GM12878 (cell line): ENCODE data around the gene HASPIN. TPM values are rescaled to one million over a fixed set of nuclear protein-coding genes. Genes with fewer than 3 reads are reported as not detected.

Source experiments
- BCL11A ChIP-seq: IDR thresholded peaks from 2 replicates; pipeline ENCODE4 v1.6.1; 2011; ENCODE audit warnings: low read depth, low read length
- BMI1 ChIP-seq: fragments of 450-650 bp; IDR thresholded peaks from 2 replicates; pipeline ENCODE4 v1.6.1; 2016; ENCODE audit warnings: mild to moderate bottlenecking, moderate library complexity, borderline replicate concordance
- CEBPZ ChIP-seq: fragments of 150-350 bp; IDR thresholded peaks from 2 replicates; pipeline ENCODE4 v1.6.1; 2016; ENCODE audit warnings: low read depth, low read length
- CHD2 ChIP-seq: IDR thresholded peaks from 2 replicates; pipeline ENCODE4 v1.6.1; 2011; ENCODE audit warnings: low read depth, low read length, improper control_type of control experiment, borderline replicate concordance
- EP300 ChIP-seq, 2 experiments: fragments of 150-350 bp in 1 of 2; IDR thresholded peaks; 2 replicates each; pipeline ENCODE4 v1.6.1; 2011 to 2012; ENCODE audit warnings: low read depth in 2 of 2, low read length in 2 of 2, borderline replicate concordance in 1 of 2, improper control_type of control experiment in 1 of 2, inconsistent platforms in 1 of 2; ENCODE audit not compliant: control insufficient read depth in 1 of 2
- KDM1A ChIP-seq: fragments of 200-600 bp; sonication (generic); IDR thresholded peaks from 2 replicates; pipeline ENCODE4 v1.6.1; 2016; ENCODE audit warnings: borderline replicate concordance
- RCOR1 ChIP-seq: conservative IDR thresholded peaks from 2 replicates; pipeline ENCODE4 v1.6.1; 2012; ENCODE audit warnings: low read depth, low read length, improper control_type of control experiment
- RUNX3 ChIP-seq: IDR thresholded peaks from 2 replicates; pipeline ENCODE4 v1.6.1; 2012; ENCODE audit warnings: low read length, inconsistent platforms
- SRF ChIP-seq, 2 experiments: IDR thresholded peaks; 2 replicates each; pipeline ENCODE4 v1.6.1; 2011; ENCODE audit warnings: low read depth in 2 of 2, low read length in 2 of 2, mild to moderate bottlenecking in 1 of 2, moderate library complexity in 1 of 2
- STAT3 ChIP-seq: IDR thresholded peaks from 2 replicates; pipeline ENCODE4 v1.6.1; 2011; ENCODE audit warnings: low read depth, low read length, improper control_type of control experiment
- SUZ12 ChIP-seq: fragments of 200-600 bp; sonication (generic); IDR thresholded peaks from one replicate; pipeline ENCODE4 v1.6.1; 2018; ENCODE audit warnings: antibody characterized with exemption, mild to moderate bottlenecking; ENCODE audit not compliant: unreplicated experiment
- YBX1 ChIP-seq: fragments of 450-650 bp; IDR thresholded peaks from 2 replicates; pipeline ENCODE4 v1.6.1; 2016; ENCODE audit warnings: antibody characterized with exemption
- YY1 ChIP-seq: IDR thresholded peaks from 2 replicates; pipeline ENCODE4 v1.6.1; 2011; ENCODE audit warnings: low read depth, mild to moderate bottlenecking, low read length
- ZBTB40 ChIP-seq: fragments of 450-650 bp; IDR thresholded peaks from 2 replicates; pipeline ENCODE4 v1.6.1; 2016; ENCODE audit warnings: mild to moderate bottlenecking, moderate library complexity, borderline replicate concordance
- polyA plus RNA-seq, 11 experiments: library from polyadenylated mRNA; depleted of rRNA in 4 of 11; unstranded in 6 of 11; stranded (reverse) in 5 of 11; fragments of >200 nt; fragmentation: Nextera tagmentation in 4 of 11; fragmentation: Illumina TruSeq in 1 of 11; extraction: Ambion mirVana in 4 of 11; extraction: Trizol in 1 of 11; gene quantifications; 1 replicate in 1 of 11; 2 replicates in 10 of 11; pipeline versions ENCODE4 v1.2.1 to v1.2.3, GENCODE V29; 2011 to 2016; ENCODE audit warnings: inconsistent platforms in 2 of 11, missing spikeins in 2 of 11, low read depth in 1 of 11
- total RNA-seq, 4 experiments: library from RNA; depleted of rRNA in 3 of 4; stranded (reverse); fragments of >200 nt in 3 of 4; fragmentation: Illumina TruSeq in 1 of 4; extraction: Trizol in 1 of 4; gene quantifications; 2 replicates each; pipeline versions ENCODE4 v1.2.1 to v1.2.3, GENCODE V29; 2013 to 2021
- TF ChIP-seq, protein P1 (sequence below): fragments of 450-650 bp; formaldehyde crosslinking; IDR thresholded peaks from 2 replicates; pipeline ENCODE4 v1.4.0; 2022; ENCODE audit warnings: mild to moderate bottlenecking, moderate library complexity
- TF ChIP-seq, protein P2 (sequence below): IDR thresholded peaks from 2 replicates; pipeline ENCODE4 v1.6.1; 2011; ENCODE audit warnings: borderline replicate concordance, low read depth, mild to moderate bottlenecking, moderate library complexity, mixed read lengths, low read length; ENCODE audit not compliant: insufficient read depth; ENCODE audit errors: extremely low read length
- TF ChIP-seq, protein P3 (sequence below): fragments of 450-650 bp; IDR thresholded peaks from 2 replicates; pipeline ENCODE4 v1.6.1; 2017; ENCODE audit warnings: low read depth, mild to moderate bottlenecking, moderate library complexity

The HASPIN gene
- total and polyA plus RNA-seq, 10 of the 15 experiments (the other 5 are each of a cell fraction or from before 2014, with no cell fraction given), result 0.80 to 18.0 (median 10.1) TPM

GRCh38 chr17:3683054-3683511 lies 40.6 kb upstream of the HASPIN start (continued):
- TF ChIP-seq, protein P1, sequence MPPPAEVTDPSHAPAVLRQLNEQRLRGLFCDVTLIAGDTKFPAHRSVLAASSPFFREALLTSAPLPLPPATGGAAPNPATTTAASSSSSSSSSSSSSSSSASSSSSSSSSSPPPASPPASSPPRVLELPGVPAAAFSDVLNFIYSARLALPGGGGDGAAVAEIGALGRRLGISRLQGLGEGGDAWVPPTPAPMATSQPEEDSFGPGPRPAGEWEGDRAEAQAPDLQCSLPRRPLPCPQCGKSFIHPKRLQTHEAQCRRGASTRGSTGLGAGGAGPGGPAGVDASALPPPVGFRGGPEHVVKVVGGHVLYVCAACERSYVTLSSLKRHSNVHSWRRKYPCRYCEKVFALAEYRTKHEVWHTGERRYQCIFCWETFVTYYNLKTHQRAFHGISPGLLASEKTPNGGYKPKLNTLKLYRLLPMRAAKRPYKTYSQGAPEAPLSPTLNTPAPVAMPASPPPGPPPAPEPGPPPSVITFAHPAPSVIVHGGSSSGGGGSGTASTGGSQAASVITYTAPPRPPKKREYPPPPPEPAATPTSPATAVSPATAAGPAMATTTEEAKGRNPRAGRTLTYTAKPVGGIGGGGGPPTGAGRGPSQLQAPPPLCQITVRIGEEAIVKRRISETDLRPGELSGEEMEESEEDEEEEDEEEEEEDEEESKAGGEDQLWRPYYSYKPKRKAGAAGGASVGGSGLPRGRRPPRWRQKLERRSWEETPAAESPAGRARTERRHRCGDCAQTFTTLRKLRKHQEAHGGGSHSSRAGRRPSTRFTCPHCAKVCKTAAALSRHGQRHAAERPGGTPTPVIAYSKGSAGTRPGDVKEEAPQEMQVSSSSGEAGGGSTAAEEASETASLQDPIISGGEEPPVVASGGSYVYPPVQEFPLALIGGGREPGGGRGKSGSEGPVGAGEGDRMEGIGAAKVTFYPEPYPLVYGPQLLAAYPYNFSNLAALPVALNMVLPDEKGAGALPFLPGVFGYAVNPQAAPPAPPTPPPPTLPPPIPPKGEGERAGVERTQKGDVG (CRISPR knock-in tag), result no peak
- TF ChIP-seq CHD2, result no peak
- TF ChIP-seq, protein P2, sequence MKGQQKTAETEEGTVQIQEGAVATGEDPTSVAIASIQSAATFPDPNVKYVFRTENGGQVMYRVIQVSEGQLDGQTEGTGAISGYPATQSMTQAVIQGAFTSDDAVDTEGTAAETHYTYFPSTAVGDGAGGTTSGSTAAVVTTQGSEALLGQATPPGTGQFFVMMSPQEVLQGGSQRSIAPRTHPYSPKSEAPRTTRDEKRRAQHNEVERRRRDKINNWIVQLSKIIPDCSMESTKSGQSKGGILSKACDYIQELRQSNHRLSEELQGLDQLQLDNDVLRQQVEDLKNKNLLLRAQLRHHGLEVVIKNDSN, result no peak
- TF ChIP-seq BCL11A, result no peak
- TF ChIP-seq KDM1A, result no peak
- no peak for TF ChIP-seq STAT3
- no peak for TF ChIP-seq SUZ12
- TF ChIP-seq ZBTB40, result no peak
- peak; percentile 82 for TF ChIP-seq YY1
- TF ChIP-seq YBX1, result no peak
- TF ChIP-seq EP300 (IDR thresholded peaks at IDR 0.05; ENCODE audit: borderline replicate concordance in 1 of 2, control insufficient read depth in 1 of 2, low read depth in 2 of 2, low read length in 2 of 2), result no peak
- no peak for TF ChIP-seq SRF (IDR thresholded peaks at IDR 0.05; ENCODE audit: low read depth in 2 of 2, low read length in 2 of 2)
- TF ChIP-seq CEBPZ, result no peak
- no peak for TF ChIP-seq BMI1
- no peak for TF ChIP-seq RCOR1
- TF ChIP-seq, protein P3, sequence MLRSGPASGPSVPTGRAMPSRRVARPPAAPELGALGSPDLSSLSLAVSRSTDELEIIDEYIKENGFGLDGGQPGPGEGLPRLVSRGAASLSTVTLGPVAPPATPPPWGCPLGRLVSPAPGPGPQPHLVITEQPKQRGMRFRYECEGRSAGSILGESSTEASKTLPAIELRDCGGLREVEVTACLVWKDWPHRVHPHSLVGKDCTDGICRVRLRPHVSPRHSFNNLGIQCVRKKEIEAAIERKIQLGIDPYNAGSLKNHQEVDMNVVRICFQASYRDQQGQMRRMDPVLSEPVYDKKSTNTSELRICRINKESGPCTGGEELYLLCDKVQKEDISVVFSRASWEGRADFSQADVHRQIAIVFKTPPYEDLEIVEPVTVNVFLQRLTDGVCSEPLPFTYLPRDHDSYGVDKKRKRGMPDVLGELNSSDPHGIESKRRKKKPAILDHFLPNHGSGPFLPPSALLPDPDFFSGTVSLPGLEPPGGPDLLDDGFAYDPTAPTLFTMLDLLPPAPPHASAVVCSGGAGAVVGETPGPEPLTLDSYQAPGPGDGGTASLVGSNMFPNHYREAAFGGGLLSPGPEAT, result no peak
- TF ChIP-seq RUNX3, result peak; percentile 67
